HG02840 (cell line): ENCODE data around the gene DLG5.

Experiments
- ATAC-seq: cut with Tn5 transposase; IDR thresholded peaks from one replicate; pipeline ENCODE4 v1.9.1; 2021; ENCODE audit warnings: mild to moderate bottlenecking, moderate library complexity, moderate number of reproducible peaks; ENCODE audit not compliant: unreplicated experiment, low FRiP score

DLG5 gene

GRCh38 chr10:77926566-77927401 is at the start of gene DLG5:
DLG5 (minus strand) TSS chr10:77926755; CDS start chr10:77926520, 235 bp downstream.
- no peak for ATAC-seq

- ATAC-seq: no peak
These were observed 48.6 kb upstream of the DLG5 start for GRCh38 chr10:77975086-77975666.

GRCh38 chr10:77974396-77975074 is 48.0 kb upstream of the DLG5 start:
- no peak for ATAC-seq

- ATAC-seq: no peak
These were observed 46.7 kb upstream of the DLG5 start for GRCh38 chr10:77973276-77973675.

- no peak for ATAC-seq
These were observed 45.6 kb upstream of the DLG5 start for GRCh38 chr10:77972148-77972547.

- no peak for ATAC-seq
These were observed 45.2 kb upstream of the DLG5 start for GRCh38 chr10:77971804-77972144.

- no peak for ATAC-seq
These were observed 44.6 kb upstream of the DLG5 start for GRCh38 chr10:77970869-77971803.

- no peak for ATAC-seq
These were observed 42.6 kb upstream of the DLG5 start for GRCh38 chr10:77969114-77969513.

- no peak for ATAC-seq
These were observed 41.1 kb upstream of the DLG5 start for GRCh38 chr10:77967611-77968022.

- no peak for ATAC-seq
These were observed 38.7 kb upstream of the DLG5 start for GRCh38 chr10:77965294-77965693.

- ATAC-seq: no peak
These were observed 38.3 kb upstream of the DLG5 start for GRCh38 chr10:77964811-77965210.

- ATAC-seq: no peak
These were observed 37.3 kb upstream of the DLG5 start for GRCh38 chr10:77963901-77964300.

- no peak for ATAC-seq
These were observed 36.0 kb upstream of the DLG5 start for GRCh38 chr10:77962350-77963146.

- ATAC-seq: no peak
These were observed 35.1 kb upstream of the DLG5 start for GRCh38 chr10:77961668-77962067.

- no peak for ATAC-seq
These were observed 34.3 kb upstream of the DLG5 start for GRCh38 chr10:77960829-77961329.

GRCh38 chr10:77959887-77960455 is 33.4 kb upstream of the DLG5 start:
- ATAC-seq: no peak

- ATAC-seq: no peak
These were observed 32.8 kb upstream of the DLG5 start for GRCh38 chr10:77959384-77959783.

GRCh38 chr10:77955136-77955535 is 28.6 kb upstream of the DLG5 start:
- ATAC-seq: no peak

GRCh38 chr10:77949167-77949566 is 22.6 kb upstream of the DLG5 start:
- no peak for ATAC-seq
